ACHN (cell line): ENCODE data around the gene ARHGAP42.
A peak's percentile ranks its signal among the peaks of the same experiment; 100 is the strongest.

Experiments
- DNase-seq: peaks from one replicate; pipeline ENCODE4 v3.0.0-alpha.2; 2015
- in situ Hi-C: cut with HindIII; loops from 2 replicates; pipeline ENCODE4 v1.10.0; 2017; ENCODE audit warnings: low sequenced_read_pairs, low pct_ligation_motif_present, low pct_unique_long_range_greater_than_20kb

Gene ARHGAP42

GRCh38 chr11:100676901-100677300 is 10.2 kb upstream of the ARHGAP42 start:
- DNase-seq, result no peak
- in situ Hi-C loops, result loop anchor here (25.0 kb wide), 1 partner anchor 160 kb away; no protein-coding TSS in a partner anchor

- in situ Hi-C loops, result loop anchor here (25.0 kb wide), 1 partner anchor 160 kb away; no protein-coding TSS in a partner anchor
- DNase-seq, result no peak
Measured at GRCh38 chr11:100677796-100678195, 9.3 kb upstream of the ARHGAP42 start.

DNA sequence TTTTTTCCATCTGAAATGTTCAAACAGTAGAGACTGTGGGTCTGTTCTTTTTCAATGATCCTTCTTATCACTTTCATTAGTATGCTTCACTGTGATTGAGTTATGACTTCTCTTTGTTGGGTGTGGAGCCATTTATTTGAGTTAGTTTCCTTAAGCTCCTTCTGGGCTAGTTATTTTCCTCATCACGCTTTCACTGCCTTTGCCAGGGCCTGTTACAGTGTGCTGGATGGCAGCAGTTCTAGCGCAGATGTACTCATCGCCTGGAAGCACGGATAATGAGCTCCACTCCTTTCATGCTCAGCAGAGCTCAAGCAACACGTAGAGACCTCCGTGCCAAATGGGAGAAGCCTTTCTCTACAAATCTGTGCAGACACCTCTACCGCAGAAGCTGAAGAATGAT is 7.0 kb upstream of the ARHGAP42 start:
- in situ Hi-C loops, result loop anchor here (25.0 kb wide), 1 partner anchor 157 kb away; no protein-coding TSS in a partner anchor
- DNase-seq, result no peak

DNA sequence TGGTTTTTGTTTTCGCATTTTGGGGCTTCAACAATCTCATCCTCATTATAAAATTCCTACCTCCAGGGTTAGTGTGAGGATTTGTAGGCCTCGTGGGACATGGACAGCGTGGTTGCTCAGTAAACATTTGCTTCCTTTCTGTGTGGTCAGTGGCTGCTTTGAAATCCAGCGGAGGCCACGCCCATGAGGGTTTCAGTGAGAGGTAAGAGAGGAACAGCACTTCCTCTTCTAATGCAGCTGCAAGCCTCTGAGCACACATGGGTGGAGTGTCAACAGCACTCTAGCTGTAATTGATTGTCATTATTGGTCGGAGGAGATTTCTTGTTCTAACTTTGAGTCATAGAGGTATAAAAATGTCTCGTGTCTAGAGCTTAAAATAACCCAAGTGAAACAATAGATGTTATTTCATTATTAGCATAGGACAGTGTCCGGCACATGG is 6.0 kb upstream of the ARHGAP42 start:
- DNase-seq, result no peak
- in situ Hi-C loops, result loop anchor here (25.0 kb wide), 1 partner anchor 156 kb away; no protein-coding TSS in a partner anchor

DNA sequence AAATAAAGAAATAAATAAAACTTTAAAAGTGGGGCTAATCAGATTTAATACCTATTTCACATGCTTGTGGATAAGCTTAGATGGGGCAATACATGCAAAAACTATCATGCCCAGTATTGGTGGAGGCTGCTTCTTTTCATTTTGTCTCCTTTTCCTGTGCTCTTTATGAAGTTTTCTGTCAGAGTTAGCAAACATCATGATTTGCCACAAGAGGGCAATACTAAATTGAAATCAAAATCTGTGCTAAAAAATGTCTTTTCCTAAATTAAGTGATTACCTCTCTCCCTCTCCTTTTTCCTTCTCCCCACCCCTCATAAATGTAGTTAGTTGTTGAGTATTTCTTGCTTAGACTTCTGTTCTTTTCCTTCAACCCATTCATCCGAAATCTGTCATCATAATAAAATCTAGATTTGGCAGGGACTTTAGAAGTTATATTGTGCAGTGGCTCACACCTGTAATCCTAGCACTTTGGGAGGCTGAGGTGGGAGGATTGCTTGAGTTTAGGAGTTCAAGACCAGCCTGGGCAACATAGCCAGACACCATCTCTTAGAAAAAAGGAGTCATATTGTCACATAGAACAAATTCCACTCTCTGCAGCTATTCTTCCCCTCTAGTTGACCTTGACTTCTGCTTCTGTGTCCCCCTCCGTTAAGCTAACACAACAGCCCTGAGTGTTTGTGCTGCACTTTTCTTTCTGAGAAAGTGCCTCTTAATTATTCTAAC is 4.7 kb upstream of the ARHGAP42 start:
- DNase-seq, result peak; percentile 42

GRCh38 chr11:100683126-100683525 is 4.0 kb upstream of the ARHGAP42 start:
- in situ Hi-C loops, result loop anchor here (25.0 kb wide), 1 partner anchor 154 kb away; no protein-coding TSS in a partner anchor

More for the DNA sequence above, 4.7 kb upstream of the ARHGAP42 start:
- in situ Hi-C loops, result loop anchor here (25.0 kb wide), 1 partner anchor 155 kb away; no protein-coding TSS in a partner anchor

GRCh38 chr11:100684101-100685065 is 2.7 kb upstream of the ARHGAP42 start:
- no peak for DNase-seq
- in situ Hi-C loops, result loop anchor here (25.0 kb wide), 1 partner anchor 153 kb away; no protein-coding TSS in a partner anchor

More at GRCh38 chr11:100683126-100683525, 4.0 kb upstream of the ARHGAP42 start:
- no peak for DNase-seq

GRCh38 chr11:100686476-100687053 is 523 bp upstream of the ARHGAP42 start:
- DNase-seq, result no peak
- in situ Hi-C loops, result loop anchor here (25.0 kb wide), 1 partner anchor 151 kb away; no protein-coding TSS in a partner anchor

GRCh38 chr11:100687630-100688395 is 725 bp downstream of the ARHGAP42 start:
- DNase-seq, result peak; percentile 77
- in situ Hi-C loops, result loop anchor here (25.0 kb wide), 1 partner anchor 149 kb away; no protein-coding TSS in a partner anchor

- in situ Hi-C loops, result loop anchor here (25.0 kb wide), 1 partner anchor 148 kb away; no protein-coding TSS in a partner anchor
- DNase-seq, result no peak
Measured at GRCh38 chr11:100689141-100689540, 2.1 kb downstream of the ARHGAP42 start.

DNA sequence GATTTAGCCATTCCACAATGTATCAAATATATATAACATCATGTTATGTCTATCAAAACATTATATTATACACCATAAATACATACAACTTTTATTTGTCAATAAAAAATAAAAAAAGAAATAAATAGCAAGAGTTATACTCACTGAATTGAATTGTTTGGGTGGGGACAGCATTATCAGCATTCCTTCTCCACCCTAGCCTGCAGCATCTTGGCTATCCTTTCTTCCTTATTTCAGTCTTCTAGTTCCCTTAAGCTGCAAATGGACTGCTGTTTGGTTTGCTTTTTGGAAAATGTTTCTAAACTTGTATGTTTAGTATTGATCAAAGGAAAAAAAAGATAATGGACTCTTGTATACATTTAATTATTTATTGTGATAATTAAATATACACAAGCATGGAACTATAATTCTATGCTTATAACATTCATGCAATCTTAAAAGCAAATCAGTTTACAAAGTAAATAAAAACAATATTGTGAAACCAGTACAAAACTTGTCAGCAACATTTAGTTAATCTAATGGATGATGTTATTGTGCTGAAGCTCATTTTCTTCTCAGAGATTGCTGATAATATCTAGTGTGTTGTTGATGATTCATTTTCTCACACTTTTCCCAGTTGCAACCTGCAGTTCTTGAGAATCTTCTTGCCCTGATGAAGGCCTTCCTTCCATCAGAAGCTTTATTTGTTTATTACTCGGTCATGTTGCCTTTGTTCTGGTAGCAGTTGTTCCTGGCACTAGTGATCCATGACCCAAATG is 5.0 kb downstream of the ARHGAP42 start:
- in situ Hi-C loops, result loop anchor here (25.0 kb wide), 1 partner anchor 145 kb away; no protein-coding TSS in a partner anchor
- no peak for DNase-seq

GRCh38 chr11:100695911-100696310 is 8.8 kb downstream of the ARHGAP42 start:
- in situ Hi-C loops, result loop anchor here (25.0 kb wide), 1 partner anchor 141 kb away; no protein-coding TSS in a partner anchor
- no peak for DNase-seq

DNA sequence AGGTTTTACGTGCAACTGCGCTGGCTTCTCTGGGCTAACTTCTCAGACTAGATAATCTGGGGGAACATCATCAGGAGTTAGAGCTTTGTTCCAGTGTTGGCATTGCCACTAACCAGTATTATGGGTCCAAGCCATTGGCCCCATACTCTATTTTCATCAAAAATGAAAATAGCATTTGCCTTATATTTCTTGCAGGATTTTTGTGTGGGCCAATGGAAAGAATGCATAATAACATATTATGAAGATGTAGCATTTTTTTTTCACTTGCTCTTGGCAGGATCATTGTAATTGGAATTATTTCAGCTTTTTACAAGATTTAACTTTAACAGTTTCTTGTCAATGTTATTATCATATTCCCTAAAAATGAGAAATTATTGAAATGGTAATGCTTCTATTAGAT is 16.1 kb downstream of the ARHGAP42 start:
- DNase-seq, result no peak
- in situ Hi-C loops, result no loop called here

DNA sequence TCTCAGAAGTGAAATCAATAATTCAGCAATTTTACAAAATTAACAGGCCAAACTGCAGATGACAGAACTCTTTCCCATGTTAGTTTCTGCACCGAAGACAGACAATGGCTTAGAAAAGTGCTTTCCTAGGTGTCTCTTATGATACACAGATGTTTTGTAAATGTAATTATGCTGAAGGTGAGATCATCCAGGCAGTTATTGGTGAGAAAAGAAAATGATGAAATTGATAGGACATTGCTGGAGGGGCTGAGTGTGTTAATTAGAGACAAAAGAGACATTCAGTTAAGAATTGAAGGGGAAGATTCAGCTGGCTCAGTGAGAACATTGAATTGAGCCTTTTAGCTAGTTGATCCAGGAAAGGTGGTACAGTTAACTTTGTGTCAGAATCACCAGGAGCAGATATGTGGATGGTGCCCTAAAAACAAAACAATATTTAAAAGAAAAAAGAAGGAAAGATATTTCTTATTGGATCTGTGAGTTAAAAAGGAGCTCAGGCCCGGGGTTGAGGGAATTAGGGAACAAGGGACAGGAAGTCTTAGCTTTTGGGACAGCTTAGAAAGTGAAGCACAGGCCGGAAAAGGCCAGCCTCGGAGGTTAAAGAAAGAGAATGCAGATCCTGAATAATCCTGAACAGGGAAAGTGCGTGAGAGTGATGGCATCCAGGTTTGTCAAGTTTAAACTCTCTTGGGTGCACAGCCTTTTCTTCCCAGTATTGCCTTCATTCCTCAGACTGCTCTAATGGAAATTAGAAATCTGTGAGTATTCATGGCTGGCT is 16.9 kb downstream of the ARHGAP42 start:
- in situ Hi-C loops, result no loop called here
- no peak for DNase-seq

GRCh38 chr11:100705447-100705846 is 18.4 kb downstream of the ARHGAP42 start:
- DNase-seq, result no peak
- in situ Hi-C loops, result no loop called here

- in situ Hi-C loops, result no loop called here
- no peak for DNase-seq
Measured at GRCh38 chr11:100706179-100706578, 19.1 kb downstream of the ARHGAP42 start.
